GM19467 (cell line): ENCODE results near the gene SPTSSA.
"Not testable (repeated sequence)": the region's sequence is repeated elsewhere in the genome, so short reads cannot be mapped to it uniquely, and the experiment has no call there.

Experiments used
- ATAC-seq: cut with Tn5 transposase; IDR thresholded peaks from one replicate; pipeline ENCODE4 v1.9.1; 2021; ENCODE audit warnings: mild to moderate bottlenecking, moderate library complexity; ENCODE audit not compliant: unreplicated experiment

SPTSSA gene

GRCh38 chr14:34428102-34428466, 34.0 kb downstream of the SPTSSA start:
- not testable (repeated sequence) for ATAC-seq

GRCh38 chr14:34426313-34427295, 35.4 kb downstream of the SPTSSA start:
- ATAC-seq: no peak

DNA sequence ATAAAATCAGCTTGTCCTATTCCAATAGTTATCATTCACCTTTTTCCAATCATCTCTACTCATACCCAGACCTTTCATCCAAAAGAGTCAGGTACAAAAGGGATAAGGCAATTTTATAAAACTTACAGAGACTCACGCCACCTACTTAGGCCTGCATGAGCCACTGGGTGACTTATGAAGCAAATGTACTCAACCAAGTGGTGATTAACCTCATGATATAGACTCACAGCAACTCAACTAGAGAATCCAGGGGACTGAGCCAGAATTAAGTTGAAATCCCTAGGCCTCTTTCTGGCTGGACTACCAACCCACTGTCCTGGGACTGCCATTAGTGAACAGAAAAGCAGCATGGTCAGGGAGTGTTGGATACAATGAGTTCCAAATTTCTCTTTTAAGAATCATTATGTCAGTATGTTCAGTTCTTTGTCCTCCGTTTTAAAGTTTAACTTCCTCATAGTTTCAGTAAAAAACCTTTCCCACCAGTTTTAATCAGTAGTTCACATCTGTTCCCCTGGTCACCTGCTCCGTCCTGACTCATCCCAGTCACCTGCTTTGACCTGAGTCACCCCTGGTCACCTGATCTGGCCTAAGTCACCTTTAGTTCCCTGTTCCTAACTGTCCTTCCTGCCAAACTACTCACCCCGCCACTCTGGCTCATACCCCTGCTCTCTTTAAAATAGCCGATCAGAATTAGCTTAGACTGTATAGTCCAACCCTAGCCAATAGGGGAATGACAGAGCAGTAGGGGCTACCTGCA, 36.8 kb downstream of the SPTSSA start:
- no peak for ATAC-seq

GRCh38 chr14:34424488-34424887, 37.6 kb downstream of the SPTSSA start:
- ATAC-seq: no peak

DNA sequence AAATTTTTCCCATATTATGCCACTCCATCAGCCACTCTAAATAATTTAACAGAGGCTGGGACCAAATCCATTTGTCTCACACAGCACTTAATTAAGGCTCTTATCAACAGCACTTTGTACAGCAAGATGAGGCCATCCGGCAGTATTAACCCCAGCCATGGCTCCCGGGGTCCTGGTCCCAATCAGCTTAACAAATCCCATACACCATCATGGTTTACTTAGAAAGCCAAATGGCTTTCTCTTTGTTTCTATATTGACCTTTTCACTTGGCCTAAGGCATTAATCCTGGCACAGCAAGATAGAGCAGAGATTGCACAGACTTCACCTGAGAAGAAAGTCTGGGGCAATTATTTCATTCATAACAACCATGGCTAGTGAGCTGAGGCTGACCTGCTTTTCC, 38.6 kb downstream of the SPTSSA start:
- ATAC-seq: no peak

- no peak for ATAC-seq
Measured at GRCh38 chr14:34420547-34421150, 41.4 kb downstream of the SPTSSA start.

- ATAC-seq: no peak
Measured at GRCh38 chr14:34409721-34410120, 52.3 kb downstream of the SPTSSA start.

DNA sequence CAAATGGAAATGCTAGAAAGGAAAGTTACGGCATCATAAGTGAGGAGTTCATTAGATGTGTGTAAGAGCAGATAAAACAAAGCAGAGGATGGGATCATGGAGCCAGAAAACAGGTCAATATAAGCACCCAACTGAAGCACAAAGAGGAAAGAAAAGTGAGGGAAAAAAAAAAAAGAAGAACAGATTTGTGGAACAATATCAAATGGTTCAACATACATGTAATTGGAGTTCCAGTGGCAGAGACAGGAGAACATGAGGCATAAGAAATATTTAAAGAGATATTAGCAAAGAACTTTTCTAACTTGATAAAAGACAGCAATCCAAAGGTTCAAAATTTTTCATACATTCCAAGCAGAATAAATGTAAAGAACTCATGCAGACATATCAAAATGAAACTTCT, 54.1 kb downstream of the SPTSSA start:
- no peak for ATAC-seq

DNA sequence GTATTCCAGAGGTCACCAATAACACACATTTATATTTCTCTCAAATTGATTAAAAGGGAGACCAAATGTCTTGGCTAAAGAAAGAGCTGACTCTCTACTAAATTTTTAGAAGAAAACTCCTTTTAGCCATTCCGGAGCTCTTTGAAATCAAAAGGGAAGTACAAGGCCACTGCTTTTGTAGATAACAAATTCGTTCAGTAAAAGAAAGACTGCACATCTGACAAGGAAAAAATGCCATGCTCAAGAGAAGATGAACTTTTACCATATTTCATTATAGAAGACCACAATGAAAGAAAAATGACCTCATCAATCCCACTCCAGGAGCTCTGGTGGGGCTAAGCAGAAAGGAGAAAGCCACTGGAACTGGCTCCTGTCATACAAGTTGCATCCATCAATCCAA, 57.6 kb downstream of the SPTSSA start:
- no peak for ATAC-seq

- no peak for ATAC-seq
Measured at GRCh38 chr14:34403646-34404045, 58.4 kb downstream of the SPTSSA start.

GRCh38 chr14:34398024-34398423, 64.0 kb downstream of the SPTSSA start:
- no peak for ATAC-seq

- ATAC-seq: no peak
Measured at GRCh38 chr14:34387974-34388516, 74.0 kb downstream of the SPTSSA start.

- ATAC-seq: no peak
Measured at GRCh38 chr14:34386865-34387485, 75.1 kb downstream of the SPTSSA start.

DNA sequence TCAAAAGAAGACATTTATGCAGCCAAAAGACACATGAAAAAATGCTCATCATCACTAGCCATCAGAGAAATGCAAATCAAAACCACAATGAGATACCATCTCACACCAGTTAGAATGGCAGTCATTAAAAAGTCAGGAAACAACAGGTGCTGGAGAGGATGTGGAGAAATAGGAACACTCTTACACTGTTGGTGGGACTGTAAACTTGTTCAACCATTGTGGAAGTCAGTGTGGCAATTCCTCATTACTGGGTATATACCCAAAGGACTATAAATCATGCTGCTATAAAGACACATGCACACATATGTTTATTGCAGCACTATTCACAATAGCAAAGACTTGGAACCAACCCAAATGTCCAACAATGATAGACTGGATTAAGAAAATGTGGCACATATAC, 76.2 kb downstream of the SPTSSA start:
- not testable (repeated sequence) for ATAC-seq

GRCh38 chr14:34383839-34384238, 78.2 kb downstream of the SPTSSA start:
- no peak for ATAC-seq
